ENCODE results near the gene SLC5A6. TPM values are rescaled to one million over a fixed set of nuclear protein-coding genes. Genes with fewer than 3 reads are reported as not detected.

Gene SLC5A6
- total RNA-seq, 1 experiment from 2014 or later: 49.0 TPM

- ChIA-PET CTCF (interaction anchor here (0.6 kb wide), 1 partner anchor 196 kb away, joined by 3 read pairs; no protein-coding TSS in a partner anchor), POLR2A (ENCODE audit: unreplicated experiment) (interaction anchor here (0.6 kb wide), 1 partner anchor 144 kb away, joined by 3 read pairs; no protein-coding TSS in a partner anchor)
- Histone ChIP-seq H4K20me1 (ENCODE audit: insufficient read depth) (no peaks in the 10 kb centered on the region), H2AFZ (peak overlapping the region; percentile 92), H3K9me3 (ENCODE audit: insufficient read depth, low read depth) (no peaks in the 10 kb centered on the region), H3K9me2 (ENCODE audit: insufficient read depth) (no peaks in the 10 kb centered on the region), H3K27ac (peak overlapping the region; percentile 82), H3K36me3 (ENCODE audit: low read depth) (0 out of 2 replicates have a peak, but pooled peaks cover 7% of the 10 kb centered on the region), H3K79me2 (ENCODE audit: low read depth) (peaks cover 28% of the 10 kb centered on the region), H3K27me3 (ENCODE audit: insufficient read depth, low read depth) (no peaks in the 10 kb centered on the region), H3K4me2 (peak overlapping the region; percentile 93), H3K4me1 (replicated peaks; ENCODE audit: insufficient read depth) (peaks cover 36% of the 10 kb centered on the region), H3K4me3 (peak overlapping the region; percentile 82), H3F3A (ENCODE audit: insufficient read depth, low read depth) (peaks cover 46% of the 10 kb centered on the region)
- intact Hi-C loops (cut with micrococcal nuclease; ENCODE audit: unreplicated experiment): loop anchor here (5.0 to 10.0 kb wide), 4 partner anchors 69 to 251 kb away; partner anchors contain the start of genes MPV17, PREB, PRR30 and TRIM54
- TF ChIP-seq EZH2 (IDR thresholded peaks at IDR 0.05; ENCODE audit: low read depth) (no peak), CTCF (conservative IDR thresholded peaks at IDR 0.05) (no peak)
- no peak for DNase-seq
- BruUV-seq (replicated peaks): TSS peak; percentile 61
Measured at GRCh38 chr2:27212626-27213471, 781 bp upstream of the SLC5A6 start.

- intact Hi-C loops (cut with micrococcal nuclease; ENCODE audit: unreplicated experiment): loop anchor here (1.0 to 10.0 kb wide), 5 partner anchors 20 to 249 kb away; partner anchors contain the start of genes MPV17, PREB, PRR30 and TRIM54
- peaks cover 24% of the 10 kb centered on the region for H3K79me2 ChIP-seq (ENCODE audit: low read depth)
- peaks cover 40% of the 10 kb centered on the region for H3F3A ChIP-seq (ENCODE audit: insufficient read depth, low read depth)
- TF ChIP-seq EZH2 (IDR thresholded peaks at IDR 0.05; ENCODE audit: low read depth) (no peak), CTCF (conservative IDR thresholded peaks at IDR 0.05) (no peak)
- H3K4me3 ChIP-seq: peak overlapping the region; percentile 82
- H3K36me3 ChIP-seq (ENCODE audit: low read depth): peaks cover 18% of the 10 kb centered on the region; the same call in 1 of the 2 replicates
- peak overlapping the region; percentile 92 for H2AFZ ChIP-seq
- H4K20me1 ChIP-seq (ENCODE audit: insufficient read depth): no peaks in the 10 kb centered on the region
- H3K9me3 ChIP-seq (ENCODE audit: insufficient read depth, low read depth): no peaks in the 10 kb centered on the region
- peaks cover 33% of the 10 kb centered on the region for H3K4me1 ChIP-seq (replicated peaks; ENCODE audit: insufficient read depth)
- peak; percentile 66 to 80 for DNase-seq
- ChIA-PET POLR2A (ENCODE audit: unreplicated experiment) (interaction anchor here (0.6 to 0.7 kb wide), 3 partner anchors 57 to 133 kb away, joined by 4 to 6 read pairs (median 4); no protein-coding TSS in a partner anchor), CTCF (no interaction called here)
- H3K27ac ChIP-seq: peak overlapping the region; percentile 82
- no peaks in the 10 kb centered on the region for H3K9me2 ChIP-seq (ENCODE audit: insufficient read depth)
- H3K4me2 ChIP-seq: peak overlapping the region; percentile 93
- H3K27me3 ChIP-seq (ENCODE audit: insufficient read depth, low read depth): no peaks in the 10 kb centered on the region
- BruUV-seq (replicated peaks): TSS peak; percentile 75
Measured at GRCh38 chr2:27211241-27211942, 676 bp downstream of the SLC5A6 start.
